Measurements from ENCODE around the gene ADGRF5.

DNA sequence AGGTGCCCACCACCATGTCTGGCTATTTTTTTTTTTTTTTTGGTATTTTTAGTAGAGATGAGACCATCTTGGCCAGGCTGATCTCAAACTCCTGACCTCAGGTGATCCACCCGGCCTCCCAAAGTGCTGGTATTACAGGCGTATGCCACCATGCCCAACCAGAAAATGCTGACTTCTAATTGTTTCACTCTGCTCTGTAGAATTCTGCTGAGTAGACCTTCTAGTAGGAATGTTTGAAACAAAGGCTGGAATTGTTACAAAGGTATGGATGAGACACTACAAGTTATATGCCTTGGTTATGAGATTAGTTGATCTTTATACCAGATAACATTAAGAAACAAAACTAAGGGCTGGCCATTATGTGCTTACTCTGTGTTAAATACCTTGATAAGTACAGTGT is 83.7 kb downstream of the ADGRF5 start:
- TF ChIP-seq, protein P1, sequence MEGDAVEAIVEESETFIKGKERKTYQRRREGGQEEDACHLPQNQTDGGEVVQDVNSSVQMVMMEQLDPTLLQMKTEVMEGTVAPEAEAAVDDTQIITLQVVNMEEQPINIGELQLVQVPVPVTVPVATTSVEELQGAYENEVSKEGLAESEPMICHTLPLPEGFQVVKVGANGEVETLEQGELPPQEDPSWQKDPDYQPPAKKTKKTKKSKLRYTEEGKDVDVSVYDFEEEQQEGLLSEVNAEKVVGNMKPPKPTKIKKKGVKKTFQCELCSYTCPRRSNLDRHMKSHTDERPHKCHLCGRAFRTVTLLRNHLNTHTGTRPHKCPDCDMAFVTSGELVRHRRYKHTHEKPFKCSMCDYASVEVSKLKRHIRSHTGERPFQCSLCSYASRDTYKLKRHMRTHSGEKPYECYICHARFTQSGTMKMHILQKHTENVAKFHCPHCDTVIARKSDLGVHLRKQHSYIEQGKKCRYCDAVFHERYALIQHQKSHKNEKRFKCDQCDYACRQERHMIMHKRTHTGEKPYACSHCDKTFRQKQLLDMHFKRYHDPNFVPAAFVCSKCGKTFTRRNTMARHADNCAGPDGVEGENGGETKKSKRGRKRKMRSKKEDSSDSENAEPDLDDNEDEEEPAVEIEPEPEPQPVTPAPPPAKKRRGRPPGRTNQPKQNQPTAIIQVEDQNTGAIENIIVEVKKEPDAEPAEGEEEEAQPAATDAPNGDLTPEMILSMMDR (conservative IDR thresholded peaks at IDR 0.05 in 1 of 2, IDR thresholded peaks at IDR 0.05 in 1 of 2; ENCODE audit: extremely low read depth in 1 of 2, insufficient read depth in 1 of 2, low read depth in 1 of 2, low read length in 2 of 2), result no peak
- no peak for TF ChIP-seq EZH2 (IDR thresholded peaks at IDR 0.05; ENCODE audit: borderline replicate concordance, low read length)
